Keratinocyte (primary cell): ENCODE measurements around the gene IL18RAP. TPM values are rescaled to one million over a fixed set of nuclear protein-coding genes. Genes with fewer than 3 reads are reported as not detected.

Experiments
- DNase-seq: peaks from one replicate; pipeline ENCODE4 v3.0.0-alpha.2; 2011; ENCODE audit warnings: low read depth, missing footprints, low spot score
- FAIRE-seq: peaks from 2 replicates; lab custom pipeline; 2011; peaks lifted over from hg19 to GRCh38; lab: Jason Lieb, UNC
- H2AFZ ChIP-seq: 2 replicates; pipeline ENCODE4 v1.6.0; 2012; ENCODE audit warnings: low read length, control low read depth, inconsistent platforms; ENCODE audit not compliant: control insufficient read depth
- H3K27ac ChIP-seq: 2 replicates; pipeline ENCODE4 v1.5.1; 2011; ENCODE audit warnings: low read length; ENCODE audit not compliant: control insufficient read depth, insufficient read depth
- H3K27me3 ChIP-seq: 3 replicates; pipeline ENCODE4 v1.6.0; 2011; ENCODE audit warnings: low read length; ENCODE audit not compliant: control insufficient read depth, insufficient read depth; ENCODE audit errors: extremely low read depth
- H3K36me3 ChIP-seq, 2 experiments: 2 replicates in 1 of 2; 3 replicates in 1 of 2; pipeline ENCODE4 v1.5.1; 2011; ENCODE audit warnings: low read length in 2 of 2, mild to moderate bottlenecking in 1 of 2; ENCODE audit not compliant: control insufficient read depth in 2 of 2, insufficient read depth in 2 of 2; ENCODE audit errors: extremely low read depth in 1 of 2
- H3K4me1 ChIP-seq: 3 replicates; pipeline ENCODE4 v1.5.1; 2011; ENCODE audit warnings: low read length; ENCODE audit not compliant: control insufficient read depth, insufficient read depth; ENCODE audit errors: extremely low read depth
- H3K4me2 ChIP-seq: 3 replicates; pipeline ENCODE4 v1.6.0; 2011; ENCODE audit warnings: low read depth, low read length; ENCODE audit not compliant: control insufficient read depth, insufficient read depth; ENCODE audit errors: extremely low read depth
- H3K4me3 ChIP-seq, 3 experiments: fragments of 200-600 bp in 1 of 3; sonication (generic) in 1 of 3; 2 replicates in 2 of 3; 3 replicates in 1 of 3; pipeline ENCODE4 v1.5.1; 2011 to 2016; ENCODE audit warnings: low read length in 3 of 3, mild to moderate bottlenecking in 3 of 3, control low read depth in 2 of 3, inconsistent platforms in 1 of 3, low read depth in 1 of 3, mixed read lengths in 1 of 3, mixed run types in 1 of 3, moderate library complexity in 1 of 3; ENCODE audit not compliant: control insufficient read depth in 2 of 3, insufficient read depth in 2 of 3; ENCODE audit errors: extremely low read depth in 1 of 3
- H3K79me2 ChIP-seq: 2 replicates; pipeline ENCODE4 v1.6.0; 2012; ENCODE audit warnings: low read length; ENCODE audit not compliant: control insufficient read depth, insufficient read depth
- H3K9ac ChIP-seq: 3 replicates; pipeline ENCODE4 v1.6.0; 2011; ENCODE audit warnings: low read length; ENCODE audit not compliant: control insufficient read depth, insufficient read depth; ENCODE audit errors: extremely low read depth
- H3K9me1 ChIP-seq: 3 replicates; pipeline ENCODE4 v1.6.0; 2011; ENCODE audit warnings: low read length; ENCODE audit not compliant: control insufficient read depth, insufficient read depth; ENCODE audit errors: extremely low read depth
- H3K9me3 ChIP-seq: 2 replicates; pipeline ENCODE4 v1.5.1; 2012; ENCODE audit warnings: low read depth, low read length; ENCODE audit not compliant: control insufficient read depth
- H4K20me1 ChIP-seq: 3 replicates; pipeline ENCODE4 v1.6.0; 2011; ENCODE audit warnings: low read length; ENCODE audit not compliant: control insufficient read depth, insufficient read depth; ENCODE audit errors: extremely low read depth
- EZH2 ChIP-seq: IDR thresholded peaks from one replicate; pipeline ENCODE4 v1.6.1; 2012; ENCODE audit warnings: inconsistent platforms, mild to moderate bottlenecking, low read length, moderate library complexity
- dilution Hi-C: fragments of 300-500 bp; cut with MboI; formaldehyde crosslinking; loops from one replicate; pipeline ENCODE4 v1.7.0; 2020; ENCODE audit warnings: low sequenced_read_pairs; ENCODE audit not compliant: extremely low pct_ligation_motif_present
- polyA plus RNA-seq, 5 experiments: library from polyadenylated mRNA; depleted of rRNA in 3 of 5; stranded (reverse) in 3 of 5; stranded (forward) in 1 of 5; unstranded in 1 of 5; fragments of >200 nt; gene quantifications; 1 replicate in 1 of 5; 2 replicates in 3 of 5; 3 replicates in 1 of 5; pipeline versions ENCODE4 v1.2.1 to v1.2.3, GENCODE V29; 2011 to 2012; ENCODE audit warnings: missing spikeins in 2 of 5, low read depth in 1 of 5, low replicate concordance in 1 of 5
- TF ChIP-seq, protein P1 (sequence below), 3 experiments: IDR thresholded peaks in 1 of 3; conservative IDR thresholded peaks in 1 of 3; optimal IDR thresholded peaks in 1 of 3; 2 replicates in 2 of 3; 3 replicates in 1 of 3; pipeline versions ENCODE3 to v1.5.1; 2011; ENCODE audit warnings: low read length in 3 of 3, mild to moderate bottlenecking in 3 of 3, moderate library complexity in 2 of 3, control low read depth in 1 of 3, inconsistent platforms in 1 of 3; ENCODE audit not compliant: insufficient read depth in 2 of 3; ENCODE audit errors: extremely low read depth in 1 of 3

The IL18RAP gene
- polyA plus RNA-seq, 1 donor (not counting 4 experiments of a cell fraction or from before 2014, with no cell fraction given): not detected

GRCh38 chr2:102453501-102453900, 30.5 kb downstream of the IL18RAP start:
- H3K9ac ChIP-seq: no peak overlapping the region
- no peak for FAIRE-seq
- H3K9me1 ChIP-seq: no peaks in the 10 kb centered on the region
- H3K79me2 ChIP-seq: no peaks in the 10 kb centered on the region
- no peaks in the 10 kb centered on the region for H4K20me1 ChIP-seq
- no peak overlapping the region for H3K4me2 ChIP-seq
- TF ChIP-seq, protein P1, sequence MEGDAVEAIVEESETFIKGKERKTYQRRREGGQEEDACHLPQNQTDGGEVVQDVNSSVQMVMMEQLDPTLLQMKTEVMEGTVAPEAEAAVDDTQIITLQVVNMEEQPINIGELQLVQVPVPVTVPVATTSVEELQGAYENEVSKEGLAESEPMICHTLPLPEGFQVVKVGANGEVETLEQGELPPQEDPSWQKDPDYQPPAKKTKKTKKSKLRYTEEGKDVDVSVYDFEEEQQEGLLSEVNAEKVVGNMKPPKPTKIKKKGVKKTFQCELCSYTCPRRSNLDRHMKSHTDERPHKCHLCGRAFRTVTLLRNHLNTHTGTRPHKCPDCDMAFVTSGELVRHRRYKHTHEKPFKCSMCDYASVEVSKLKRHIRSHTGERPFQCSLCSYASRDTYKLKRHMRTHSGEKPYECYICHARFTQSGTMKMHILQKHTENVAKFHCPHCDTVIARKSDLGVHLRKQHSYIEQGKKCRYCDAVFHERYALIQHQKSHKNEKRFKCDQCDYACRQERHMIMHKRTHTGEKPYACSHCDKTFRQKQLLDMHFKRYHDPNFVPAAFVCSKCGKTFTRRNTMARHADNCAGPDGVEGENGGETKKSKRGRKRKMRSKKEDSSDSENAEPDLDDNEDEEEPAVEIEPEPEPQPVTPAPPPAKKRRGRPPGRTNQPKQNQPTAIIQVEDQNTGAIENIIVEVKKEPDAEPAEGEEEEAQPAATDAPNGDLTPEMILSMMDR (optimal IDR thresholded peaks at IDR 0.05 in 1 of 3, IDR thresholded peaks at IDR 0.05 in 1 of 3, conservative IDR thresholded peaks at IDR 0.05 in 1 of 3; ENCODE audit: extremely low read depth in 1 of 3, insufficient read depth in 2 of 3, low read length in 3 of 3): no peak
- no peak overlapping the region for H2AFZ ChIP-seq
- no peak overlapping the region for H3K27ac ChIP-seq
- no peaks in the 10 kb centered on the region for H3K9me3 ChIP-seq
- dilution Hi-C loops: loop anchor here (25.0 kb wide), 1 partner anchor 134 kb away; no protein-coding TSS in a partner anchor
- no peaks in the 10 kb centered on the region for H3K27me3 ChIP-seq
- DNase-seq: no peak
- H3K4me3 ChIP-seq: no peak overlapping the region
- no peaks in the 10 kb centered on the region for H3K4me1 ChIP-seq
- H3K36me3 ChIP-seq: no peaks in the 10 kb centered on the region

DNA sequence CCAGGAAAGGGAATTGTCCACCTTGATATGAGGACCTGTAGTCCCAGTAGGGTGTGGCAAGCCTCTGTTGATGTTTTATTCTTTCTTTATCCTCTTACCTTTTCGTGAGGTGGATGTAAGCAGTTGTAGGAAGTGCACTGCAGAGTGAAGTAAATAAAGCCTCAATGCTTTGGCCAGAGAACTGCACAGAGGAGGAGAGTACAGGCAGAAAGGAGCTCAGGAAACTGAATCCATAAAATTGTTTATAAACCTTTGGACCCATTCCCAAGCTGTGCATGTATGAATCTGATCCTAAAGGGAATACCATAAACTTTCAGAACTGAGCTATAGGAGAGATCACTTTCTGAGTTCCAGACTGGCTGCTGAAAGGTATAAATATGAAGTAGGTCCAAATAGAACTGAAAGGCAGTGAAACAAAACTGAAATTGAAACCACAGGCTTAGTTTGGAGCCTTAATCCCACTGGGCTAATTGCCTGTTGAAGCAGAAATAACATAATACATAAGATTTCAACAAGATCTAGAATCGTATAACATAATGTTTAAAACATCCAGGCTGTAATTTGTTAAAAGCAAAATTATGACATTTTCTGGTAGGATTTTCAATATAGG, 32.2 kb downstream of the IL18RAP start:
- Histone ChIP-seq H3K27me3 (no peaks in the 10 kb centered on the region), H3K9me1 (no peaks in the 10 kb centered on the region), H3K4me2 (no peak overlapping the region), H3K79me2 (no peaks in the 10 kb centered on the region), H4K20me1 (no peaks in the 10 kb centered on the region), H3K4me3 (no peak overlapping the region), H3K9ac (no peak overlapping the region), H2AFZ (no peak overlapping the region), H3K4me1 (no peaks in the 10 kb centered on the region), H3K36me3 (no peaks in the 10 kb centered on the region), H3K9me3 (no peaks in the 10 kb centered on the region), H3K27ac (no peak overlapping the region)
- DNase-seq (no peak), FAIRE-seq (no peak)
- dilution Hi-C loops: loop anchor here (25.0 kb wide), 1 partner anchor 132 kb away; no protein-coding TSS in a partner anchor
- no peak for TF ChIP-seq EZH2
- TF ChIP-seq, protein P1 (optimal IDR thresholded peaks at IDR 0.05 in 1 of 3, IDR thresholded peaks at IDR 0.05 in 1 of 3, conservative IDR thresholded peaks at IDR 0.05 in 1 of 3; ENCODE audit: extremely low read depth in 1 of 3, insufficient read depth in 2 of 3, low read length in 3 of 3): no peak
